Hematopoietic multipotent progenitor cell treated with erythropoietin and hydrocortisone succinate and interleukin-3 and kit ligand, for 15 days (in vitro differentiated cells): ENCODE data around the gene GALNT5.

Experiments
- DNase-seq: peaks from one replicate; pipeline ENCODE4 v3.0.0-alpha.2; 2015; ENCODE audit warnings: low spot score

GALNT5 gene

GRCh38 chr2:157287160-157287559, 29.7 kb downstream of the GALNT5 start:
- DNase-seq: no peak

- DNase-seq: no peak
Observed at GRCh38 chr2:157290525-157290924, 33.0 kb downstream of the GALNT5 start.

- no peak for DNase-seq
Observed at GRCh38 chr2:157291018-157291417, 33.5 kb downstream of the GALNT5 start.

GRCh38 chr2:157292853-157293252, 35.3 kb downstream of the GALNT5 start:
- DNase-seq: no peak

GRCh38 chr2:157296490-157296889, 39.0 kb downstream of the GALNT5 start:
- DNase-seq: no peak

- DNase-seq: no peak
Observed at GRCh38 chr2:157296958-157297357, 39.5 kb downstream of the GALNT5 start.

- DNase-seq: no peak
Observed at GRCh38 chr2:157301307-157301706, 43.8 kb downstream of the GALNT5 start.

- DNase-seq: peak; percentile 86
Observed at GRCh38 chr2:157302492-157303099, 45.1 kb downstream of the GALNT5 start.

- DNase-seq: no peak
Observed at GRCh38 chr2:157303612-157304011, 46.1 kb downstream of the GALNT5 start.

- no peak for DNase-seq
Observed at GRCh38 chr2:157304811-157305722, 47.6 kb downstream of the GALNT5 start.

GRCh38 chr2:157305723-157306110, 48.2 kb downstream of the GALNT5 start:
- DNase-seq: no peak

GRCh38 chr2:157307021-157307420, 49.5 kb downstream of the GALNT5 start:
- DNase-seq: no peak

- DNase-seq: no peak
Observed at GRCh38 chr2:157309878-157310277, 52.4 kb downstream of the GALNT5 start.

- DNase-seq: no peak
Observed at GRCh38 chr2:157311706-157312105, 54.2 kb downstream of the GALNT5 start.

- DNase-seq: no peak
Observed at GRCh38 chr2:157312866-157313486, 55.5 kb downstream of the GALNT5 start.

GRCh38 chr2:157315901-157316300, 58.4 kb downstream of the GALNT5 start:
- no peak for DNase-seq

- DNase-seq: no peak
Observed at GRCh38 chr2:157318884-157319283, 61.4 kb downstream of the GALNT5 start.

GRCh38 chr2:157319795-157320194, 62.3 kb downstream of the GALNT5 start:
- no peak for DNase-seq

- DNase-seq: no peak
Observed at GRCh38 chr2:157320409-157320808, 62.9 kb downstream of the GALNT5 start.

- no peak for DNase-seq
Observed at GRCh38 chr2:157321466-157321865, 64.0 kb downstream of the GALNT5 start.

GRCh38 chr2:157322432-157322831, 64.9 kb downstream of the GALNT5 start:
- DNase-seq: no peak

GRCh38 chr2:157324331-157324843, 66.9 kb downstream of the GALNT5 start:
- DNase-seq: peak; percentile 55

GRCh38 chr2:157325786-157326185, 68.3 kb downstream of the GALNT5 start, which contains the start of gene ERMN:
ERMN (minus strand) TSS chr2:157325824; CDS start chr2:157325642, 182 bp downstream.
- DNase-seq: no peak
